Loucy (cell line): ENCODE data around the gene CTPS2.

Source experiments
- H2AFZ ChIP-seq: fragments of 200-600 bp; sonication (generic); 2 replicates; pipeline ENCODE4 v1.6.0; 2016; ENCODE audit warnings: antibody characterized with exemption, mild to moderate bottlenecking, low read length, moderate library complexity
- H3F3A ChIP-seq: fragments of 200-600 bp; 2 replicates; pipeline ENCODE4 v1.6.0; 2016; ENCODE audit warnings: antibody characterized with exemption, low read depth, mild to moderate bottlenecking
- H3K27me3 ChIP-seq: fragments of 200-600 bp; sonication (generic); 2 replicates; pipeline ENCODE4 v1.6.1; 2014; ENCODE audit warnings: low read length, mild to moderate bottlenecking; ENCODE audit not compliant: insufficient read depth, poor library complexity, severe bottlenecking
- H3K36me3 ChIP-seq: fragments of 200-600 bp; sonication (generic); 2 replicates; pipeline ENCODE4 v1.6.1; 2016; ENCODE audit warnings: low read length; ENCODE audit not compliant: insufficient read depth
- H3K4me1 ChIP-seq: fragments of 200-600 bp; sonication (generic); 2 replicates; pipeline ENCODE4 v1.5.1; 2014; ENCODE audit warnings: low read length, mild to moderate bottlenecking; ENCODE audit not compliant: insufficient read depth, poor library complexity, severe bottlenecking
- H3K4me2 ChIP-seq: fragments of 200-600 bp; sonication (generic); 2 replicates; pipeline ENCODE4 v1.6.0; 2014; ENCODE audit warnings: antibody characterized with exemption, low read length, low read depth, mild to moderate bottlenecking; ENCODE audit not compliant: poor library complexity, severe bottlenecking
- H3K4me3 ChIP-seq: fragments of 200-600 bp; sonication (generic); 2 replicates; pipeline ENCODE4 v1.5.1; 2014; ENCODE audit warnings: low read length, mild to moderate bottlenecking, mixed read lengths; ENCODE audit not compliant: poor library complexity, severe bottlenecking
- H3K79me2 ChIP-seq: fragments of 200-600 bp; sonication (generic); 2 replicates; pipeline ENCODE4 v1.6.1; 2014; ENCODE audit warnings: low read length; ENCODE audit not compliant: insufficient read depth
- H3K9ac ChIP-seq: fragments of 200-600 bp; sonication (generic); 2 replicates; pipeline ENCODE4 v1.6.0; 2014; ENCODE audit warnings: mild to moderate bottlenecking, low read depth, low read length, moderate library complexity; ENCODE audit not compliant: poor library complexity, severe bottlenecking
- H3K9me2 ChIP-seq: fragments of 200-600 bp; sonication (generic); replicated peaks from 2 replicates; pipeline ENCODE4 v1.6.1; 2016; ENCODE audit warnings: low read depth, low read length, mixed read lengths
- H3K9me3 ChIP-seq: fragments of 200-600 bp; sonication (generic); 2 replicates; pipeline ENCODE4 v1.6.1; 2014; ENCODE audit warnings: mild to moderate bottlenecking, antibody characterized with exemption, low read length, low read depth; ENCODE audit not compliant: insufficient read depth
- H4K20me1 ChIP-seq: fragments of 200-600 bp; sonication (generic); 2 replicates; pipeline ENCODE4 v1.6.0; 2014; ENCODE audit warnings: antibody characterized with exemption, low read length, mild to moderate bottlenecking; ENCODE audit not compliant: insufficient read depth, poor library complexity, severe bottlenecking
- CTCF ChIP-seq: fragments of 200-600 bp; sonication (generic); conservative IDR thresholded peaks from 2 replicates; pipeline ENCODE4 v1.5.1; 2014; ENCODE audit warnings: mild to moderate bottlenecking, antibody characterized with exemption, low read length
- EZH2phosphoT487 ChIP-seq: fragments of 200-600 bp; IDR thresholded peaks from 2 replicates; pipeline ENCODE4 v1.6.1; 2018; ENCODE audit warnings: antibody characterized with exemption, mild to moderate bottlenecking, moderate library complexity, borderline replicate concordance

Gene CTPS2

GRCh38 chrX:16700734-16701133 lies 11.7 kb downstream of the CTPS2 start:
- no peaks in the 10 kb centered on the region for H3K36me3 ChIP-seq
- H3K4me3 ChIP-seq = no peak overlapping the region
- H3K9me3 ChIP-seq = no peaks in the 10 kb centered on the region
- no peak overlapping the region for H3K4me2 ChIP-seq
- H3K9me2 ChIP-seq = no peaks in the 10 kb centered on the region
- no peaks in the 10 kb centered on the region for H3K79me2 ChIP-seq
- no peaks in the 10 kb centered on the region for H3F3A ChIP-seq
- H3K9ac ChIP-seq = no peak overlapping the region
- H2AFZ ChIP-seq = no peak overlapping the region
- H4K20me1 ChIP-seq = no peaks in the 10 kb centered on the region
- H3K4me1 ChIP-seq = no peaks in the 10 kb centered on the region
- TF ChIP-seq EZH2phosphoT487 = no peak
- TF ChIP-seq CTCF = no peak
- H3K27me3 ChIP-seq = no peaks in the 10 kb centered on the region

GRCh38 chrX:16699389-16699788 lies 13.1 kb downstream of the CTPS2 start:
- no peak overlapping the region for H3K4me3 ChIP-seq
- no peaks in the 10 kb centered on the region for H3K27me3 ChIP-seq
- no peak overlapping the region for H3K4me2 ChIP-seq
- TF ChIP-seq EZH2phosphoT487 = no peak
- no peak for TF ChIP-seq CTCF
- H3F3A ChIP-seq = no peaks in the 10 kb centered on the region
- no peaks in the 10 kb centered on the region for H3K9me2 ChIP-seq
- no peak overlapping the region for H2AFZ ChIP-seq
- no peaks in the 10 kb centered on the region for H3K4me1 ChIP-seq
- H3K36me3 ChIP-seq = no peaks in the 10 kb centered on the region
- H3K9ac ChIP-seq = no peak overlapping the region
- H3K79me2 ChIP-seq = no peaks in the 10 kb centered on the region
- H4K20me1 ChIP-seq = no peaks in the 10 kb centered on the region
- H3K9me3 ChIP-seq = no peaks in the 10 kb centered on the region

- H3K27me3 ChIP-seq = no peaks in the 10 kb centered on the region
- no peak overlapping the region for H3K4me3 ChIP-seq
- no peaks in the 10 kb centered on the region for H3K9me3 ChIP-seq
- H2AFZ ChIP-seq = no peak overlapping the region
- H3K4me1 ChIP-seq = no peaks in the 10 kb centered on the region
- no peaks in the 10 kb centered on the region for H3K36me3 ChIP-seq
- no peaks in the 10 kb centered on the region for H4K20me1 ChIP-seq
- H3K79me2 ChIP-seq = no peaks in the 10 kb centered on the region
- no peaks in the 10 kb centered on the region for H3K9me2 ChIP-seq
- TF ChIP-seq CTCF (no peak), EZH2phosphoT487 (no peak)
- no peaks in the 10 kb centered on the region for H3F3A ChIP-seq
- H3K4me2 ChIP-seq = no peak overlapping the region
- H3K9ac ChIP-seq = no peak overlapping the region
These were observed 15.5 kb downstream of the CTPS2 start for GRCh38 chrX:16696956-16697355.
